DND-41 (cell line): ENCODE measurements around the gene SEMA7A.

Source experiments
- ATAC-seq: fragments of 200-7000 bp; cut with Tn5 transposase; 3 replicates; pipeline ENCODE4 v1.9.1; 2021; ENCODE audit warnings: low read depth; ENCODE audit not compliant: insufficient read depth
- DNase-seq: peaks from one replicate; pipeline ENCODE4 v3.0.0-alpha.2; 2020
- H2AFZ ChIP-seq: 2 replicates; pipeline ENCODE4 v1.6.0; 2012; ENCODE audit warnings: low read depth, low read length
- H3K27ac ChIP-seq: 2 replicates; pipeline ENCODE4 v1.5.1; 2012; ENCODE audit warnings: low read length, inconsistent platforms
- H3K27me3 ChIP-seq: fragments of 200-600 bp; sonication (generic); 2 replicates; pipeline ENCODE4 v1.6.0; 2012; ENCODE audit warnings: low read length, mild to moderate bottlenecking, inconsistent platforms; ENCODE audit not compliant: insufficient read depth, poor library complexity
- H3K36me3 ChIP-seq: 2 replicates; pipeline ENCODE4 v1.5.1; 2012; ENCODE audit warnings: low read length, inconsistent platforms; ENCODE audit not compliant: insufficient read depth
- H3K4me1 ChIP-seq: 2 replicates; pipeline ENCODE4 v1.5.1; 2012; ENCODE audit warnings: mild to moderate bottlenecking, low read length; ENCODE audit not compliant: insufficient read depth
- H3K4me2 ChIP-seq: 2 replicates; pipeline ENCODE4 v1.6.0; 2012; ENCODE audit warnings: mild to moderate bottlenecking, moderate library complexity, low read length, inconsistent platforms; ENCODE audit not compliant: insufficient read depth
- H3K4me3 ChIP-seq, 2 experiments: fragments of 200-600 bp in 1 of 2; shearing (Covaris generic) in 1 of 2; 2 replicates each; pipeline ENCODE4 v1.5.1; 2012 to 2016; ENCODE audit warnings: inconsistent platforms in 2 of 2, low read length in 2 of 2, mild to moderate bottlenecking in 2 of 2, low read depth in 1 of 2, moderate library complexity in 1 of 2
- H3K79me2 ChIP-seq: 2 replicates; pipeline ENCODE4 v1.6.0; 2012; ENCODE audit warnings: low read length, inconsistent platforms; ENCODE audit not compliant: insufficient read depth
- H3K9ac ChIP-seq: 2 replicates; pipeline ENCODE4 v1.6.0; 2012; ENCODE audit warnings: low read depth, mild to moderate bottlenecking, inconsistent platforms, low read length, moderate library complexity
- H3K9me3 ChIP-seq: 2 replicates; pipeline ENCODE4 v1.5.1; 2012; ENCODE audit warnings: low read length, moderate library complexity, mild to moderate bottlenecking, inconsistent platforms; ENCODE audit not compliant: insufficient read depth, severe bottlenecking
- H4K20me1 ChIP-seq: 2 replicates; pipeline ENCODE4 v1.6.0; 2012; ENCODE audit warnings: low read length; ENCODE audit not compliant: insufficient read depth
- EZH2 ChIP-seq: IDR thresholded peaks from 3 replicates; pipeline ENCODE4 v1.6.1; 2012; ENCODE audit warnings: borderline replicate concordance, low read depth, mild to moderate bottlenecking, moderate library complexity, low read length, inconsistent platforms; ENCODE audit not compliant: severe bottlenecking
- TF ChIP-seq, protein P1 (sequence below): IDR thresholded peaks from 2 replicates; pipeline ENCODE4 v1.5.1; 2012; ENCODE audit warnings: borderline replicate concordance, low read length, moderate library complexity, mild to moderate bottlenecking; ENCODE audit not compliant: poor library complexity, severe bottlenecking; ENCODE audit errors: extremely low read depth

Gene SEMA7A

DNA sequence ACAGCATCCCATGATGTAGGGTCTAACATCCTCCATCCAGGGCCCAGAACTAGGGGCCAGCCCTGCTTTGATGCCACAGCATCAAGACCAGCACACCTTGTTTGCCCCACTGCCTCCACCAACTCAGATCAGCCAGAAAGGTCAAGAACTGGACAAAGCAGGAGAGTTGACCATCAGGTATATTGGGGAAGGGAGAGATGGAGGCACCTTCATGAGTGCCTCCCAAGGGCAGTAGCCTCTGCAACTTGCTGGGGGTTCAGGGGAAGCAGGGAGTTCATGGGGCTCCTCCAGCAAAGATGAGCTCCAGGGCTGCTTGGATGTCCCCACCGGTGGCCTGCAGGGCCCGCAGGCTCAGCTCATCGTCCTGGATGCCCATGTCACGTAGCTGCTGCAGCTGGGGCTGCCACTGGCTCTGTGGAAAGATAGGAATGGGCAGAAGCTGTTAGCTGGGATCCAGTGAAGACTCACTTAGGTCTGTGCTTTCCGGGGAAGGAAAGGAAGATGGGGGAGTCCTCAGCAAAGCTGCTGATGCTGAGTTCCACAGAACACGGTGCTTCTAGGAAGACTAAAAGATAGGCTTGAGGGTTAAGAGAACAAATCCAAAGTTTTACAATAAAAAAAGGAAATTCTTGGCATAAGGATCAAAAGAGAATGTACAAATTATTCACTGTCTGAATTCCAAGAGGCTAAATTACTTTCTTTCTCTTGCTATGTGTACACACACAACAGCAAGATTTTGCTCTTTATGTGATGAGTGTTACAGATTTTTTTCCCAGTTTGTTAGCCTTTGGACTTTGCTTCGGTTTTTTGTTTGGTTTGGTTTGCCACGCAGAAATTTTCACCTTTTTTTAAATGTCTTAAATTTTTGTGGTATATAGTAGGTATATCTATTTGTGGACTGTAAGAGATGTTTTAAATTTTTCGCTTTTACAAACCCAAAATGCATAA lies 12.3 kb upstream of the SEMA7A start:
- Histone ChIP-seq H3K9me3 (no peaks in the 10 kb centered on the region), H3K9ac (no peak overlapping the region), H4K20me1 (no peaks in the 10 kb centered on the region), H3K4me2 (no peak overlapping the region), H3K27ac (no peak overlapping the region), H3K4me3 (no peak overlapping the region), H3K79me2 (no peaks in the 10 kb centered on the region), H3K36me3 (peaks cover 56% of the 10 kb centered on the region), H2AFZ (no peak overlapping the region), H3K27me3 (no peaks in the 10 kb centered on the region), H3K4me1 (no peaks in the 10 kb centered on the region)
- DNase-seq: no peak
- no peak for ATAC-seq
- no peak for TF ChIP-seq EZH2
- TF ChIP-seq, protein P1, sequence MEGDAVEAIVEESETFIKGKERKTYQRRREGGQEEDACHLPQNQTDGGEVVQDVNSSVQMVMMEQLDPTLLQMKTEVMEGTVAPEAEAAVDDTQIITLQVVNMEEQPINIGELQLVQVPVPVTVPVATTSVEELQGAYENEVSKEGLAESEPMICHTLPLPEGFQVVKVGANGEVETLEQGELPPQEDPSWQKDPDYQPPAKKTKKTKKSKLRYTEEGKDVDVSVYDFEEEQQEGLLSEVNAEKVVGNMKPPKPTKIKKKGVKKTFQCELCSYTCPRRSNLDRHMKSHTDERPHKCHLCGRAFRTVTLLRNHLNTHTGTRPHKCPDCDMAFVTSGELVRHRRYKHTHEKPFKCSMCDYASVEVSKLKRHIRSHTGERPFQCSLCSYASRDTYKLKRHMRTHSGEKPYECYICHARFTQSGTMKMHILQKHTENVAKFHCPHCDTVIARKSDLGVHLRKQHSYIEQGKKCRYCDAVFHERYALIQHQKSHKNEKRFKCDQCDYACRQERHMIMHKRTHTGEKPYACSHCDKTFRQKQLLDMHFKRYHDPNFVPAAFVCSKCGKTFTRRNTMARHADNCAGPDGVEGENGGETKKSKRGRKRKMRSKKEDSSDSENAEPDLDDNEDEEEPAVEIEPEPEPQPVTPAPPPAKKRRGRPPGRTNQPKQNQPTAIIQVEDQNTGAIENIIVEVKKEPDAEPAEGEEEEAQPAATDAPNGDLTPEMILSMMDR: no peak

DNA sequence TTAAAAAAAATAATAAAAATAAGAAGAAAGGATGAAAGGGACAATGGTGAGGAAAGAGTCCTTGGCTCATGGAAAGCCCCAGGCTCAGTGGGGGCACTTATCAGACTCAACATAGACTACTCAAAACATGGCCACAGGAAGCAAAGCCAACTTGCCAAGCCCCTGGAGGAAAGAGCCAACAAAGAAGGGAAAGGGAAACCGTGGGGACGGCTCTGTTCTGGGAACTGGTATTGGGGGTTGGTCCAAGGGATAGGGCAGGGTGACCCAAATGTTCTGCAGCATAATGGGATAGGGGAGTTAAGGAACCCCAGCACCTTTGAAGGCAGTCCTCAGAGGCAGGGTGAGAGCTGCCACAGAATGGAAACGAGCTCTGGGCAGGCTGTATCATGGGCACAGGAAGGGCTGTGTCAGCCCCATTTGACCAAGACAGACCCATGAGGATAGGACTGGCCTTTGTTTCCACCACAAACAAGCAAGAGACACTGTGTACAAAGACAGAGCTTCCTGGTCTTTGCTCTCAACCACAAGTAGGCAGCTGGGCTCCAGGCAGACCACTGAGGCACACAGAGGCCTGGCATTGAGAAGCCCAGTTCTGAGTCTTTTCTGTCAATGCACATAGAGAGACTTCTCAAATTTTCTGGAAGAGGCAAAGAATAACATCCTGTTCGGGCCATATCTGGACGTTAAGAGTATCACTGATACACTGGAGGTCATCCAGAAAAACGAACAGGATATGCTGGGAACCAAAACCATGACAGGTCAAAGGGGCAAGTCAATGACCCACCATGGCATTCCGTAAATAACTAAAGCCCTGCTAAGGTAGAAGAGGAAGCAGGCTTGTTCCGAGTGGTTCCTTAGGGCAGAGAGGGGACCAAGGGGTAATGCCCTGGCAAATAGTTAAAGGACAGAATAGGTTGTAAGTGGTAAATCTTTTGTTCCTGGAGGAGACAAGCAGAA lies 10.6 kb upstream of the SEMA7A start:
- H4K20me1 ChIP-seq: no peaks in the 10 kb centered on the region
- no peaks in the 10 kb centered on the region for H3K9me3 ChIP-seq
- no peak overlapping the region for H3K9ac ChIP-seq
- no peak overlapping the region for H3K27ac ChIP-seq
- H3K4me1 ChIP-seq: no peaks in the 10 kb centered on the region
- H3K4me2 ChIP-seq: no peak overlapping the region
- H3K79me2 ChIP-seq: no peaks in the 10 kb centered on the region
- TF ChIP-seq, protein P1: no peak
- no peak for TF ChIP-seq EZH2
- H3K36me3 ChIP-seq: peaks cover 39% of the 10 kb centered on the region
- no peak overlapping the region for H2AFZ ChIP-seq
- H3K4me3 ChIP-seq: no peak overlapping the region
- no peak for DNase-seq
- no peaks in the 10 kb centered on the region for H3K27me3 ChIP-seq
- ATAC-seq: no peak

DNA sequence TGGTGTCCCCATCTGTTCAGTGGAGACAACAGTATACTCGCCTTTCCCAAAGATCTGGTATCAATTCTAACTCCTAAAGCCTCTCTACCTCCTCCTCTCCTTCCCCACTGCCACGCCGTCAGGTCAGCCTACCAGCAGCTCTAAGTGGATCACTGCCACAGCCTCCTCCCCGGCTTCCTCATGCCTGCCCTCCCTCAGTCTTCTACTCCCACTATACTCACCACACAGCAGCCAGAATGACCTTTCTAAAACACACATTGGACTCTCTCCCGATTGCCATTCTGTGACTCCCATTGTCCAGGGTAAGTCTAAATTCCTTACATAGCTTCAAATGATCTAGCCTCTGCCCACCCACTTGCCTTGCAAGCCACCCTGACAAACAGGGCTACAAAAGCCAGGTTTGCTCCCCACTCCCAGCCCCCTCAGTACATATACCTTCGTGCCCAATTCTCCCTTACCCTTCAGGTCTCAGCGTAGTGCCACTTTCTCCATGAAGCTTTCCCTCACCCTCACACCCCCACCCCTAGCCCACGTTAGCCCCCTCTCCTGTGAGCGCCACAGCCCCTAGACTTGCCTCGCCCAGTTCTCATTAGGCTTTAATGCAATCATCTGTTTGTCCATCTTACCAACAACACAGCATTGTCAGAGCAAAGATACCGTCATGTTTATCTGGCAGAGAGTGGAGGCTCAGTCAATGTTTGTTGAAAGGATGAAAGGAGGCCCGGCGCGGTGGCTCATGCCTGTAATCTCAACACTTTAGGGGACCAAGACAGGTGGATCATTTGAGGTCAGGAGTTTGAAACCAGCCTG lies 9.5 kb upstream of the SEMA7A start:
- DNase-seq: no peak
- TF ChIP-seq EZH2: no peak
- TF ChIP-seq, protein P1: no peak
- no peaks in the 10 kb centered on the region for H3K4me1 ChIP-seq

More for the DNA sequence above, 9.5 kb upstream of the SEMA7A start:
- no peaks in the 10 kb centered on the region for H3K9me3 ChIP-seq
- H3K27me3 ChIP-seq: no peaks in the 10 kb centered on the region
- H3K4me3 ChIP-seq: no peak overlapping the region
- H3K27ac ChIP-seq: no peak overlapping the region
- H4K20me1 ChIP-seq: no peaks in the 10 kb centered on the region
- H2AFZ ChIP-seq: no peak overlapping the region
- H3K36me3 ChIP-seq: peaks cover 28% of the 10 kb centered on the region
- no peak overlapping the region for H3K4me2 ChIP-seq
- no peak for ATAC-seq
- H3K9ac ChIP-seq: no peak overlapping the region
- no peaks in the 10 kb centered on the region for H3K79me2 ChIP-seq
